ENCODE measurements around the gene BTBD9.

GRCh38 chr6:38287487-38287886, 352.2 kb downstream of the BTBD9 start:
- no peak for TF ChIP-seq EZH2 (IDR thresholded peaks at IDR 0.05; ENCODE audit: insufficient read depth, poor library complexity, severe bottlenecking)
- TF ChIP-seq EZH2phosphoT487 (IDR thresholded peaks at IDR 0.05; ENCODE audit: insufficient read depth, low read depth): no peak

Data from GM23248 (cell line).